Keratinocyte (primary cell): ENCODE data around the gene HBD. TPM values are rescaled to one million over a fixed set of nuclear protein-coding genes. Genes with fewer than 3 reads are reported as not detected.

ENCODE experiments used
- DNase-seq: peaks from one replicate; pipeline ENCODE4 v3.0.0-alpha.2; 2011; ENCODE audit warnings: low read depth, missing footprints, low spot score
- FAIRE-seq: peaks from 2 replicates; lab custom pipeline; 2011; peaks lifted over from hg19 to GRCh38; lab: Jason Lieb, UNC
- H2AFZ ChIP-seq: 2 replicates; pipeline ENCODE4 v1.6.0; 2012; ENCODE audit warnings: low read length, control low read depth, inconsistent platforms; ENCODE audit not compliant: control insufficient read depth
- H3K27ac ChIP-seq: 2 replicates; pipeline ENCODE4 v1.5.1; 2011; ENCODE audit warnings: low read length; ENCODE audit not compliant: control insufficient read depth, insufficient read depth
- H3K27me3 ChIP-seq: 3 replicates; pipeline ENCODE4 v1.6.0; 2011; ENCODE audit warnings: low read length; ENCODE audit not compliant: control insufficient read depth, insufficient read depth; ENCODE audit errors: extremely low read depth
- H3K36me3 ChIP-seq, 2 experiments: 2 replicates in 1 of 2; 3 replicates in 1 of 2; pipeline ENCODE4 v1.5.1; 2011; ENCODE audit warnings: low read length in 2 of 2, mild to moderate bottlenecking in 1 of 2; ENCODE audit not compliant: control insufficient read depth in 2 of 2, insufficient read depth in 2 of 2; ENCODE audit errors: extremely low read depth in 1 of 2
- H3K4me1 ChIP-seq: 3 replicates; pipeline ENCODE4 v1.5.1; 2011; ENCODE audit warnings: low read length; ENCODE audit not compliant: control insufficient read depth, insufficient read depth; ENCODE audit errors: extremely low read depth
- H3K4me2 ChIP-seq: 3 replicates; pipeline ENCODE4 v1.6.0; 2011; ENCODE audit warnings: low read depth, low read length; ENCODE audit not compliant: control insufficient read depth, insufficient read depth; ENCODE audit errors: extremely low read depth
- H3K4me3 ChIP-seq, 3 experiments: fragments of 200-600 bp in 1 of 3; sonication (generic) in 1 of 3; 2 replicates in 2 of 3; 3 replicates in 1 of 3; pipeline ENCODE4 v1.5.1; 2011 to 2016; ENCODE audit warnings: low read length in 3 of 3, mild to moderate bottlenecking in 3 of 3, control low read depth in 2 of 3, inconsistent platforms in 1 of 3, low read depth in 1 of 3, mixed read lengths in 1 of 3, mixed run types in 1 of 3, moderate library complexity in 1 of 3; ENCODE audit not compliant: control insufficient read depth in 2 of 3, insufficient read depth in 2 of 3; ENCODE audit errors: extremely low read depth in 1 of 3
- H3K79me2 ChIP-seq: 2 replicates; pipeline ENCODE4 v1.6.0; 2012; ENCODE audit warnings: low read length; ENCODE audit not compliant: control insufficient read depth, insufficient read depth
- H3K9ac ChIP-seq: 3 replicates; pipeline ENCODE4 v1.6.0; 2011; ENCODE audit warnings: low read length; ENCODE audit not compliant: control insufficient read depth, insufficient read depth; ENCODE audit errors: extremely low read depth
- H3K9me1 ChIP-seq: 3 replicates; pipeline ENCODE4 v1.6.0; 2011; ENCODE audit warnings: low read length; ENCODE audit not compliant: control insufficient read depth, insufficient read depth; ENCODE audit errors: extremely low read depth
- H3K9me3 ChIP-seq: 2 replicates; pipeline ENCODE4 v1.5.1; 2012; ENCODE audit warnings: low read depth, low read length; ENCODE audit not compliant: control insufficient read depth
- H4K20me1 ChIP-seq: 3 replicates; pipeline ENCODE4 v1.6.0; 2011; ENCODE audit warnings: low read length; ENCODE audit not compliant: control insufficient read depth, insufficient read depth; ENCODE audit errors: extremely low read depth
- CTCF ChIP-seq, 3 experiments: IDR thresholded peaks in 1 of 3; conservative IDR thresholded peaks in 1 of 3; optimal IDR thresholded peaks in 1 of 3; 2 replicates in 2 of 3; 3 replicates in 1 of 3; pipeline versions ENCODE3 to v1.5.1; 2011; ENCODE audit warnings: low read length in 3 of 3, mild to moderate bottlenecking in 3 of 3, moderate library complexity in 2 of 3, control low read depth in 1 of 3, inconsistent platforms in 1 of 3; ENCODE audit not compliant: insufficient read depth in 2 of 3; ENCODE audit errors: extremely low read depth in 1 of 3
- EZH2 ChIP-seq: IDR thresholded peaks from one replicate; pipeline ENCODE4 v1.6.1; 2012; ENCODE audit warnings: inconsistent platforms, mild to moderate bottlenecking, low read length, moderate library complexity
- dilution Hi-C: fragments of 300-500 bp; cut with MboI; formaldehyde crosslinking; loops from one replicate; pipeline ENCODE4 v1.7.0; 2020; ENCODE audit warnings: low sequenced_read_pairs; ENCODE audit not compliant: extremely low pct_ligation_motif_present
- polyA plus RNA-seq, 5 experiments: library from polyadenylated mRNA; depleted of rRNA in 3 of 5; stranded (reverse) in 3 of 5; stranded (forward) in 1 of 5; unstranded in 1 of 5; fragments of >200 nt; gene quantifications; 1 replicate in 1 of 5; 2 replicates in 3 of 5; 3 replicates in 1 of 5; pipeline versions ENCODE4 v1.2.1 to v1.2.3, GENCODE V29; 2011 to 2012; ENCODE audit warnings: missing spikeins in 2 of 5, low read depth in 1 of 5, low replicate concordance in 1 of 5

The HBD gene
- polyA plus RNA-seq, 1 donor (not counting 4 experiments of a cell fraction or from before 2014, with no cell fraction given): not detected

GRCh38 chr11:5226732-5227310 is 7.5 kb downstream of the HBD start, which contains the start of gene HBB:
Gene HBB (minus strand): TSS chr11:5227071. CDS start chr11:5227021, 50 bp downstream.
- H3K79me2 ChIP-seq: no peaks in the 10 kb centered on the region
- DNase-seq (no peak), FAIRE-seq (no peak)

GRCh38 chr11:5225480-5225871 is 8.8 kb downstream of the HBD start:
- H3K27ac ChIP-seq: no peak overlapping the region
- TF ChIP-seq CTCF (optimal IDR thresholded peaks at IDR 0.05 in 1 of 3, IDR thresholded peaks at IDR 0.05 in 1 of 3, conservative IDR thresholded peaks at IDR 0.05 in 1 of 3; ENCODE audit: extremely low read depth in 1 of 3, insufficient read depth in 2 of 3, low read length in 3 of 3) (no peak), EZH2 (no peak)
- H4K20me1 ChIP-seq: no peaks in the 10 kb centered on the region
- H3K9me3 ChIP-seq: no peaks in the 10 kb centered on the region
- no peak overlapping the region for H3K4me2 ChIP-seq
- dilution Hi-C loops: no loop called here
- no peak for DNase-seq
- no peak overlapping the region for H3K9ac ChIP-seq
- H2AFZ ChIP-seq: no peak overlapping the region
- H3K79me2 ChIP-seq: no peaks in the 10 kb centered on the region
- no peaks in the 10 kb centered on the region for H3K36me3 ChIP-seq
- H3K4me1 ChIP-seq: no peaks in the 10 kb centered on the region
- H3K4me3 ChIP-seq: no peak overlapping the region
- no peaks in the 10 kb centered on the region for H3K9me1 ChIP-seq
- no peak for FAIRE-seq
- no peaks in the 10 kb centered on the region for H3K27me3 ChIP-seq

More at GRCh38 chr11:5226732-5227310, 7.5 kb downstream of the HBD start, which contains the start of gene HBB:
- no peaks in the 10 kb centered on the region for H4K20me1 ChIP-seq
- dilution Hi-C loops: no loop called here
- H3K4me1 ChIP-seq: no peaks in the 10 kb centered on the region
- no peaks in the 10 kb centered on the region for H3K9me3 ChIP-seq
- no peak within 1 kb of the TSS for H3K4me2 ChIP-seq
- no peaks in the 10 kb centered on the region for H3K9me1 ChIP-seq
- no peaks in the 10 kb centered on the region for H3K27me3 ChIP-seq
- no peak within 1 kb of the TSS for H3K4me3 ChIP-seq
- H3K36me3 ChIP-seq: no peaks in the 10 kb centered on the region
- H3K9ac ChIP-seq: no peak within 1 kb of the TSS
- TF ChIP-seq CTCF (optimal IDR thresholded peaks at IDR 0.05 in 1 of 3, IDR thresholded peaks at IDR 0.05 in 1 of 3, conservative IDR thresholded peaks at IDR 0.05 in 1 of 3; ENCODE audit: extremely low read depth in 1 of 3, insufficient read depth in 2 of 3, low read length in 3 of 3) (no peak), EZH2 (no peak)
- no peak within 1 kb of the TSS for H3K27ac ChIP-seq
- no peak within 1 kb of the TSS for H2AFZ ChIP-seq
